Measurements from ENCODE around the gene WHRN.

The WHRN gene

GRCh38 chr9:114505187-114506081 lies at the start of gene WHRN:
WHRN (minus strand) TSS chr9:114505473; CDS start chr9:114504801, 672 bp downstream.
- peak; percentile 84 to 90 for DNase-seq

- no peak for DNase-seq
These were observed 47.9 kb upstream of the WHRN start for GRCh38 chr9:114553202-114553601.

GRCh38 chr9:114552706-114553105 lies 47.4 kb upstream of the WHRN start:
- DNase-seq: no peak

GRCh38 chr9:114551750-114552685 lies 46.7 kb upstream of the WHRN start:
- no peak for DNase-seq

DNA sequence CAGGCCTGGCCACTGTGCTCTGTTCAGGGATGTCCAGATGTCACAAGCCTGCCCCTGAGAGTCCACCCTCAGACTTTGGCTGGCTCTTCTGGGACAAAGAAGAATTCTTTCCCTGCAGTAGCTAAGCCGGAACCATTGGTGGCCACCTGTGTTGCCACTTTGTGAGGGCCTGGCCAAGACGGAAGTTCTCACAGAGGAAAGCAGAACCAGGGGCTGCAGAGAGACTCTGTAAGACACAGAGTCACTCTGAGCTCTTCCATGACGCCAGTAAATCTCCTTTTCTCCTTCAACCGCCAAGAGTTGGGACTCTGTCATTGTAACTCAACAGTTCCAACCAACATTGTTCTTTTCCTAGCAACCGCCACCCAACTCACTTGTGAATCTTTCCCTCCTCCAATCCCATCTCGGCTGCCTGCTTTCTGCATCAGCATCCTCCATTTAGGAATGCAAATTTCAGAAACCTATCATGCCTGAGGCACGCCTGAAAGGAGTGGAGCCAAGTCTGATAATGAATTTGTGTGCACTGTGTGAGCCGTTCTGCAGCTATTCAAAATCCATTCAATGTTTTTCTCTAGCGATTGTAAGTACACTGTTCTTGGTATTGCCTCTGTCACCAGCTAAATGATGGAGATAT lies 44.5 kb upstream of the WHRN start:
- no peak for DNase-seq

- DNase-seq: no peak
These were observed 41.6 kb upstream of the WHRN start for GRCh38 chr9:114546851-114547250.

DNA sequence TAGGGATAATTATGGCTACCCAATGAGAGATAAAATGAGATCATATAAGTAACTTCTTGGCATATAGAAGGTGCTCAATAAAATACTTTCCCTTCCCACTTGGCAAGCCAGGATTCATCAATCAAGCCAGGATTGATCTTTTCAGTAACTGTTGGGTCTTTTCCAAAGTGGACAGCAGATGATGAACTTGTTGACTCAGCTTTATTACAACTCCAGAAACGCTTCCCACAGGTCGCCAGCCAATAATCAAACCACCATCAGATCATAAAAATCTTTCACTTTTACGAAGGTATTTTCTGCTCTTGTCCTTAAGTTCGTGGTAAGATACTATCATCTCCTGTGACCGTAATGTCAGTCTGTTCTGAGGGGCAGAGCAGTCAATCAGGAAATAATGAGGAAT lies 39.8 kb upstream of the WHRN start:
- no peak for DNase-seq

GRCh38 chr9:114539701-114540380 lies 34.6 kb upstream of the WHRN start:
- DNase-seq: no peak

- DNase-seq: no peak
These were observed 33.0 kb upstream of the WHRN start for GRCh38 chr9:114538241-114538640.

DNA sequence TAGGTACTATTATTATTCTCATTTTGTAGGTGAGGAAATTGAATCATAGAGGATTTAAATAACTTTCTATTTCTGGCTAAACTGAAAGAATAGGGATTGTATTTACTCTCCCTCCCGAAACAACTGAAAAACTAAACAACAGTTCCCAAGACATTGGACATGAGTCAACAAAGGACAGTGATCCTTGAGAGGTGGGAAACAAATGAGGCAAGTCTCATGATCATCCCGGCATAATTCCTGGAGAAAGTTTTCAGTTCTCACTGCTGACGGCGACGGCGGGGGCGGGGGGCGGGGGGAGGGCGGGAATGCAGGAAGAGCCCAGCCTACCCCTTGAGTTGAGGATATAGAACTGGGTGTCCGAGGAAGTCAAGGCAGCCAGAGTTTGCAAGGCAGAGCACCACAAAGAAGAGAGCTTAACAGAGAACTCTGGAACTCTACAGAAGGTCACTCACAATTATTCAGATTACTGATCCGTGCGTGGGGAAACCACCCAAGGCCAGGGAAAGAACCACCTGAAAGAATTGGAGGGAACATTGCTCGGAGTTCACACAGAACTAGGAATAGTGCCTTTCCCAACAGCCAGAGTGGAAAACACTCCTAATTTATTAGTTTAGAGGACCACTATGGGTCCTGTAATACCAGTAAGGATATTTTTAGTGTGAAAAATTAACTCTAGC lies 27.4 kb upstream of the WHRN start:
- DNase-seq: no peak

- DNase-seq: no peak
These were observed 24.0 kb upstream of the WHRN start for GRCh38 chr9:114529285-114529684.

DNA sequence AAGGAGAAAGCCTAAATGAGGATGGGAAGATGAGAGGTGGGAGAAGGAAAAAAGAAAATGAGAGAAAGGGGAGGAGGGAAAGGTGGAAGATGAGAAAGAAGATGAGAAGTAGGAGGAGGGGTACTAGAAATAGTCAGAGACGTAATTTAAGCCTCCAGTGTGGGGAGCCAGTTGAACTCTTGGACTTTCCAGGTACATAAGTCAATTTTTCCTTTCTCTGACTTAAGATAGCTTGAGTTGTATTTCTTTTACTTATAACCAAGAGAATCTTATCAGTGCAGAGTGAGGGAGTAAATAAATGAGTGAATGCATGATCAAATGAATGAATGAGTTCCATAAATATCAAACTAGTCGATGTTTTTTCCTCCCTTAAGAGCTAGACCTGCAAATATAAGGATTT lies 21.5 kb upstream of the WHRN start:
- no peak for DNase-seq

DNA sequence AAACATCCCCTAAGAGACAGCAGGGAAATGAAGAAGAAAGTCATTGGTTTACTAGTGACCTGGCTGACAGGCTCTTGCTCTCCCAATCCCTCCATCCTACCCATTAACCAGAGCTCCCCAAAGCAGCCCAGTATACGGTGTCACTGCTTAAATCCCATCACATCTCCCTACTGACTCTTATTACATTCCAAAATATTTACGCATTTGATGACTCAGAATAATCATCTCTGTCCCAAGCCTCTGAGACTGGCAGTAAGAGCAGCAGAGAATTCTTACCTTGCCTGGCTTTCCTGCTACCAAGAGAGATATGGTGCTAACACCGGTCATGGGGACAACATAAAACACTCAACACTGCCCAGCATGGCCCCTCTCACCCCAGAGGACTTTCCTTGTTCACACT lies 20.2 kb upstream of the WHRN start:
- no peak for DNase-seq

- DNase-seq: no peak
These were observed 19.0 kb upstream of the WHRN start for GRCh38 chr9:114524247-114524681.

GRCh38 chr9:114522847-114523246 lies 17.6 kb upstream of the WHRN start:
- no peak for DNase-seq

DNA sequence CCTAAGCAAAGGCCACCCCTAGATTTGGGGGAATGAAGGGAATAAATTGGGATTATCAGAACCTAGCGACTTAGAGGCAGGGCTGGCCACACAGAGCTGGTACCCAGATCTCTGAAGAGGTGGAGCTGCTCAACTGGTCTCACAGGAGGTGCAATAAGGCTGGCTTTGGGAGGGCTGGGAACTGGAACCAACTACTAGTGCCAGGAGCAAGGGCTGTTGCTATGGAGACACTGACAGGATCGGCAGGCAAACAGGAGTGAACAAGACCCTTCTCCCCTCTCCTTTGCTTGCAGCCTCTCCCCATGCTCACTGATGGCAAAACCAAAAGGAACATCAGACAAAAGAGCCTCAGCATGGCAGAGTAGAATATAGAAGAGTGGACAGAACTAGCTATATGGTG lies 17.0 kb upstream of the WHRN start:
- DNase-seq: no peak

DNA sequence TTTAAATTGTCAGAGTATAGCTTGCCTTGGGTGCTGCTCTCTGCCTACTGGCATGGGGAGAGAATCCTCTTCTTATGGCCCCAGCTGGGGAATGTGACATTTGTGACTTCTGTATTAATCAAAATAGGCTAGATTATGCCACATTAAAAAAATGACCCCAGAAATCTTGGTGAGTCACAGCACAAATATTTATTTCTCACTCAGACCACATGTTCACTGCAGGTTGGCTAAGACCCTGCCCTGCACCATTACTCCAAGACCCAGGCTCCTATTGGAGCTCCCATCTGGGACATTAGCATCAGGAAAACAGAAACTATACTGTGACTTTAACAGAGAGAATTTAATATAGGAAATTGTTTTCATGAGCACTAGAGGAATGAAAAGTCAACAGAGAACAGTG lies 16.6 kb upstream of the WHRN start:
- DNase-seq: no peak

DNA sequence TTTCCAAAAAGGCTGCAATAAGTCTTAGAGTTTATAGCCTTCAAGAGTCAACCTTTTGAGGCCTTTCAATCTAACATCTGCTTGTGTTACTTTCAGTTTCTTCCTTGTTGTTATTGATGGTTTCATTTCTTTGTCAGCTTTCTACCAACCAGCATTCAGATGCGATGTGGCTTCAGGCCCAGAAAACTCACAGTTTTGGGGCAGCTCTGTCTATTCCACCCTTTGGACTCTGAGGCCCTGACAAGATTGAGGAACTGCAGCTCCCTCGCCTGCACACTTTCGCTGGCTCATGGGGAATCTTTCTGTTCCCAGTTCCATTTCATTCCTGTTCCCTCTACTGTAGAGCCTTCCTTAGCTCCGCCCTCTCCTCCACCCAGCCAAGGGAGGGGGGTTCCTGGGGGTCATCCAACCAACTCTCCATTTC lies 13.3 kb upstream of the WHRN start:
- DNase-seq: no peak

DNA sequence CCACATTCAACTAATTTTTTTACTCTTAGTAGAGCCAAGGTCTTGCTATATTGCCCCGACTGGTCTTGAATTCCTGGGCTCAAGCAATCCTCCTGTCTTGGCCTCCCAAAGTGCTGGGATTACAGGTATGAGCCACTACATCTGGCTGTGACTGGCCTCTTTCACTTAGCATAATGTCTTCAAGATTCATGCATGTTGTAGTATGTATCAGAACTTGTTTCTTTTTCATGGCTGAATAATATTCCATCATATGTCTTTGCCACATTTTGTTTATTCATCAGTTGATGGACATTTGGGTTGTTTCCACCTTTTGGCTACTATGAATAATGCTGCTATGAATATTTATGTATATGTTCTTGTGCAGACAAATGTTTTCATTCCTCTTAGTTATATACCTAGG lies 12.8 kb upstream of the WHRN start:
- DNase-seq: no peak

DNA sequence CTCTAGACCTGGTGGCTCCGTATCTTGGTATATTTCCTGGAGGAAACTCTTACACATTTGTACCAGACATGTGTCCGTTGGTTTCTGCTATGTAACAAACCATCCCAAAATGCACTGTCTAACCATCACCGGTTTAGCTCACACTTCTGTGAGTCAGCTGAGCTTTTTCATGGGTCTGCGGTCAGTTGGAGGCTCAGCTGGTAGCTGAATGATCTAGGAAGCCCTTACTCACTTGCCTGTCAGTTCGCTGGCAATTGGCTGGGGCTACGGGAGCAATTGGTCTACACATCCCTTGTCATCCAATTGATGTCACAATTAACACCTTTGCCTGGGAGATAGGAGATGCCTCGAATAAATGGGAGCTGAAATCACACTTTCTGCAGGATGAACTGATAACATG lies 11.6 kb upstream of the WHRN start:
- DNase-seq: no peak

DNA sequence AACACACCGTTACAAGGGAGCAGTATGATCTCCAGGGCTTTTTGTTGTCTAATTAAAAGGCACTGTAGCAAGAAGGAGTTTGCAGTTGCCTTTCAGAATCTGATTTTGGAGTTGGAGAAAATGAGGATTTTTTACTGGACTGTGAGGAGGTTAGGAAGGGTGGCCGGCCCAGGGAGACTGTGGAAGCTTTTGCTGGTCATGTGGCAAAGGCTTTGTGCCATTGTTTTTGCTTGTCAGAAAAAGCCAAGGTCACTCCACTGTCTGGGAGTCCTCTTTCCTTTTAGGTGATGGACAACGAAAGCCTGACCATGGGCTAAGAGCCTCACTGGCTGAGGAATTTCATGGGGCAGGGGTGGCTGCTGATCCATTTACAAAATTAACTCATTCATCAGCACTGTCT lies 10.3 kb upstream of the WHRN start:
- DNase-seq: no peak

- DNase-seq: no peak
These were observed 8.6 kb upstream of the WHRN start for GRCh38 chr9:114513959-114514267.
